HEK293 (cell line): ENCODE data around the gene ZBTB17.

Experiments used
- CTCF ChIP-seq: fragments of 450-650 bp; formaldehyde crosslinking; IDR thresholded peaks from 2 replicates; pipeline ENCODE4 v1.5.1; 2016; ENCODE audit warnings: missing biosample characterization, missing genetic modification characterization
- KLF1 ChIP-seq: fragments of 450-650 bp; formaldehyde crosslinking; IDR thresholded peaks from 2 replicates; pipeline ENCODE4 v1.5.1; 2016; ENCODE audit warnings: missing biosample characterization, missing genetic modification characterization
- MEIS1 ChIP-seq: sonication (generic); formaldehyde crosslinking; IDR thresholded peaks from 2 replicates; pipeline ENCODE4 v1.8.1; 2022; ENCODE audit warnings: missing genetic modification reagents, mild to moderate bottlenecking, borderline replicate concordance
- REPIN1 ChIP-seq: fragments of 450-650 bp; formaldehyde crosslinking; IDR thresholded peaks from 2 replicates; pipeline ENCODE4 v1.5.1; 2017; ENCODE audit warnings: missing biosample characterization, missing genetic modification characterization, low read depth
- ZBTB17 ChIP-seq: fragments of 450-650 bp; formaldehyde crosslinking; IDR thresholded peaks from 2 replicates; pipeline ENCODE4 v1.5.1; 2016; ENCODE audit warnings: missing biosample characterization, missing genetic modification characterization
- ZBTB20 ChIP-seq: fragments of 450-650 bp; formaldehyde crosslinking; IDR thresholded peaks from 2 replicates; pipeline ENCODE4 v1.5.1; 2016; ENCODE audit warnings: missing biosample characterization, missing genetic modification characterization
- ZFP37 ChIP-seq: fragments of 450-650 bp; formaldehyde crosslinking; IDR thresholded peaks from 2 replicates; pipeline ENCODE4 v1.5.1; 2016; ENCODE audit warnings: missing biosample characterization, missing genetic modification characterization
- ZNF266 ChIP-seq: fragments of 450-650 bp; formaldehyde crosslinking; IDR thresholded peaks from 2 replicates; pipeline ENCODE4 v1.5.1; 2016; ENCODE audit warnings: missing biosample characterization, missing genetic modification characterization, low read depth
- ZNF501 ChIP-seq: fragments of 450-650 bp; formaldehyde crosslinking; IDR thresholded peaks from 2 replicates; pipeline ENCODE4 v1.5.1; 2016; ENCODE audit warnings: missing biosample characterization, missing genetic modification characterization
- ZSCAN23 ChIP-seq: fragments of 450-650 bp; formaldehyde crosslinking; IDR thresholded peaks from 2 replicates; pipeline ENCODE4 v1.5.1; 2016; ENCODE audit warnings: missing biosample characterization, missing genetic modification characterization
- ZSCAN30 ChIP-seq: fragments of 450-650 bp; IDR thresholded peaks from 2 replicates; pipeline ENCODE4 v1.5.1; 2018; ENCODE audit warnings: missing biosample characterization, mild to moderate bottlenecking, missing genetic modification characterization, moderate library complexity
- TF ChIP-seq, protein P1 (sequence below): fragments of 450-650 bp; formaldehyde crosslinking; IDR thresholded peaks from 2 replicates; pipeline ENCODE4 v1.5.1; 2016; ENCODE audit warnings: missing biosample characterization, missing genetic modification characterization
- TF ChIP-seq, protein P2 (sequence below): fragments of 450-650 bp; formaldehyde crosslinking; IDR thresholded peaks from 2 replicates; pipeline ENCODE4 v1.5.1; 2016; ENCODE audit warnings: missing biosample characterization, missing genetic modification characterization

- TF ChIP-seq ZNF266 (tag by site-specific recombination) (no peak), REPIN1 (no peak), CTCF (tag by site-specific recombination) (no peak), ZNF501 (tag by site-specific recombination) (no peak), ZSCAN23 (tag by site-specific recombination) (no peak), KLF1 (tag by site-specific recombination) (no peak), ZBTB20 (tag by site-specific recombination) (no peak), ZFP37 (tag by site-specific recombination) (no peak), ZBTB17 (tag by site-specific recombination) (no peak), MEIS1 (CRISPR knock-in tag) (no peak), ZSCAN30 (tag by site-specific recombination) (no peak)
- TF ChIP-seq, protein P1, sequence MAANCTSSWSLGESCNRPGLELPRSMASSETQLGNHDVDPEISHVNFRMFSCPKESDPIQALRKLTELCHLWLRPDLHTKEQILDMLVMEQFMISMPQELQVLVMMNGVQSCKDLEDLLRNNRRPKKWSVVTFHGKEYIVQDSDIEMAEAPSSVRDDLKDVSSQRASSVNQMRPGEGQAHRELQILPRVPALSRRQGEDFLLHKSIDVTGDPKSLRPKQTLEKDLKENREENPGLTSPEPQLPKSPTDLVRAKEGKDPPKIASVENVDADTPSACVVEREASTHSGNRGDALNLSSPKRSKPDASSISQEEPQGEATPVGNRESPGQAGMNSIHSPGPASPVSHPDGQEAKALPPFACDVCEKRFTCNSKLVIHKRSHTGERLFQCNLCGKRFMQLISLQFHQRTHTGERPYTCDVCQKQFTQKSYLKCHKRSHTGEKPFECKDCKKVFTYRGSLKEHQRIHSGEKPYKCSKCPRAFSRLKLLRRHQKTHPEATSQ: no peak
- TF ChIP-seq, protein P2, sequence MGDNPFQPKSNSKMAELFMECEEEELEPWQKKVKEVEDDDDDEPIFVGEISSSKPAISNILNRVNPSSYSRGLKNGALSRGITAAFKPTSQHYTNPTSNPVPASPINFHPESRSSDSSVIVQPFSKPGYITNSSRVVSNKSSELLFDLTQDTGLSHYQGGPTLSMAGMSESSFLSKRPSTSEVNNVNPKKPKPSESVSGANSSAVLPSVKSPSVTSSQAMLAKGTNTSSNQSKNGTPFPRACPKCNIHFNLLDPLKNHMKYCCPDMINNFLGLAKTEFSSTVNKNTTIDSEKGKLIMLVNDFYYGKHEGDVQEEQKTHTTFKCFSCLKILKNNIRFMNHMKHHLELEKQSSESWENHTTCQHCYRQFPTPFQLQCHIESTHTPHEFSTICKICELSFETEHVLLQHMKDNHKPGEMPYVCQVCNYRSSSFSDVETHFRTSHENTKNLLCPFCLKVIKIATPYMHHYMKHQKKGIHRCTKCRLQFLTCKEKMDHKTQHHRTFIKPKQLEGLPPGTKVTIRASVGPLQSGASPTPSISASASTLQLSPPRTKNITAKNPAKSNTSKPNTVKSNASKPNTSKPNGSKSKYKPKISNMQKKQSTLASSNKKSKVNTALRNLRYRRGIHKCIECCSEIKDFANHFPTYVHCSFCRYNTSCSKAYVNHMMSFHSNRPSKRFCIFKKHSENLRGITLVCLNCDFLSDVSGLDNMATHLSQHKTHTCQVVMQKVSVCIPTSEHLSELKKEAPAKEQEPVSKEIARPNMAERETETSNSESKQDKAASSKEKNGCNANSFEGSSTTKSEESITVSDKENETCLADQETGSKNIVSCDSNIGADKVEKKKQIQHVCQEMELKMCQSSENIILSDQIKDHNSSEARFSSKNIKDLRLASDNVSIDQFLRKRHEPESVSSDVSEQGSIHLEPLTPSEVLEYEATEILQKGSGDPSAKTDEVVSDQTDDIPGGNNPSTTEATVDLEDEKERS (tag by site-specific recombination): no peak
These were observed 34.9 kb upstream of the ZBTB17 start for GRCh38 chr1:16010837-16011236.
